K562 (cell line): ENCODE results near the gene USP2. TPM values are rescaled to one million over a fixed set of nuclear protein-coding genes. Genes with fewer than 3 reads are reported as not detected.

Experiments
- BRF1 ChIP-seq: IDR thresholded peaks from 3 replicates; pipeline ENCODE4 v1.6.1; 2011; ENCODE audit warnings: borderline replicate concordance, mild to moderate bottlenecking; ENCODE audit not compliant: insufficient read length; ENCODE audit errors: extremely low read depth
- CEBPG ChIP-seq, 3 experiments: fragments of 200-800 bp in 1 of 3; sonication (Bioruptor generic) in 1 of 3; sonication (generic) in 1 of 3; formaldehyde crosslinking in 1 of 3; IDR thresholded peaks in 2 of 3; conservative IDR thresholded peaks in 1 of 3; 2 replicates each; pipeline versions ENCODE4 v1.6.1 to v1.8.0; 2016 to 2022; ENCODE audit warnings: missing compliant biosample characterization in 2 of 3, missing genetic modification characterization in 2 of 3, mild to moderate bottlenecking in 1 of 3, missing genetic modification reagents in 1 of 3
- CHD2 ChIP-seq: IDR thresholded peaks from 2 replicates; pipeline ENCODE4 v1.6.1; 2011; ENCODE audit warnings: low read depth, low read length
- ELK1 ChIP-seq: sonication (generic); formaldehyde crosslinking; IDR thresholded peaks from 2 replicates; pipeline ENCODE4 v1.8.1; 2022; ENCODE audit warnings: missing genetic modification reagents
- FOXK2 ChIP-seq, 2 experiments: fragments of 450-650 bp; IDR thresholded peaks in 1 of 2; conservative IDR thresholded peaks in 1 of 2; 2 replicates each; pipeline ENCODE4 v1.6.1; 2016; ENCODE audit warnings: low read depth in 2 of 2, mild to moderate bottlenecking in 1 of 2
- GATA2 ChIP-seq: sonication (generic); formaldehyde crosslinking; IDR thresholded peaks from 2 replicates; pipeline ENCODE4 v1.4.0; 2020; ENCODE audit warnings: mild to moderate bottlenecking, missing genetic modification reagents
- HDAC6 ChIP-seq: IDR thresholded peaks from 2 replicates; pipeline ENCODE4 v1.6.1; 2012; ENCODE audit warnings: low read depth, mild to moderate bottlenecking, control low read depth, inconsistent platforms, low read length, moderate library complexity
- LCOR ChIP-seq: sonication (generic); formaldehyde crosslinking; IDR thresholded peaks from 2 replicates; pipeline ENCODE4 v1.8.0; 2022; ENCODE audit warnings: mild to moderate bottlenecking, missing genetic modification reagents
- MTA3 ChIP-seq: fragments of 450-650 bp; formaldehyde crosslinking; IDR thresholded peaks from 2 replicates; pipeline ENCODE4 v1.6.1; 2017; ENCODE audit warnings: mild to moderate bottlenecking, borderline replicate concordance
- NR2C1 ChIP-seq, 2 experiments: fragments of 450-650 bp; IDR thresholded peaks; 2 replicates each; pipeline ENCODE4 v1.6.1; 2017; ENCODE audit warnings: mild to moderate bottlenecking in 2 of 2, antibody characterized with exemption in 1 of 2, inconsistent platforms in 1 of 2, missing compliant biosample characterization in 1 of 2, missing genetic modification characterization in 1 of 2
- NR2F6 ChIP-seq: fragments of 450-650 bp; formaldehyde crosslinking; IDR thresholded peaks from 2 replicates; pipeline ENCODE4 v1.4.0; 2020; ENCODE audit warnings: mild to moderate bottlenecking
- SMARCA5 ChIP-seq: fragments of 450-650 bp; IDR thresholded peaks from 2 replicates; pipeline ENCODE4 v1.6.1; 2016
- SNAPC5 ChIP-seq: fragments of 250-450 bp; sonication (Bioruptor Pico); IDR thresholded peaks from 2 replicates; pipeline ENCODE4 v1.8.0; 2021; ENCODE audit warnings: moderate library complexity, mild to moderate bottlenecking, inconsistent platforms
- SNIP1 ChIP-seq: fragments of 450-650 bp; IDR thresholded peaks from 2 replicates; pipeline ENCODE4 v1.7.1; 2017; ENCODE audit warnings: low read depth, mild to moderate bottlenecking
- YBX1 ChIP-seq: fragments of 450-650 bp; IDR thresholded peaks from 2 replicates; pipeline ENCODE4 v1.7.1; 2016; ENCODE audit warnings: mild to moderate bottlenecking
- ZEB2 ChIP-seq: fragments of 450-650 bp; IDR thresholded peaks from 2 replicates; pipeline ENCODE4 v1.6.1; 2016
- ZNF146 ChIP-seq: IDR thresholded peaks from one replicate; pipeline ENCODE4 v1.6.1; 2018; ENCODE audit warnings: missing compliant biosample characterization; ENCODE audit not compliant: unreplicated experiment
- ZNF239 ChIP-seq: fragments of 250-450 bp; sonication (Bioruptor Pico); IDR thresholded peaks from 2 replicates; pipeline ENCODE4 v1.4.0; 2020; ENCODE audit warnings: mild to moderate bottlenecking
- ZNF384 ChIP-seq: IDR thresholded peaks from 2 replicates; pipeline ENCODE4 v1.6.1; 2012; ENCODE audit warnings: low read depth, low read length, improper control_type of control experiment
- ZNF780A ChIP-seq: fragments of 250-450 bp; sonication (Bioruptor Pico); IDR thresholded peaks from 2 replicates; pipeline ENCODE4 v1.5.0; 2021; ENCODE audit warnings: mild to moderate bottlenecking
- polyA plus RNA-seq, 8 experiments: library from polyadenylated mRNA; depleted of rRNA in 4 of 8; stranded (reverse) in 5 of 8; unstranded in 3 of 8; fragments of >200 nt; fragmentation: Nextera tagmentation in 2 of 8; fragmentation: Illumina TruSeq in 1 of 8; extraction: Ambion mirVana in 2 of 8; extraction: Trizol in 1 of 8; gene quantifications; 2 replicates each; pipeline versions ENCODE4 v1.2.1 to v1.2.3, GENCODE V29; 2011 to 2014; ENCODE audit warnings: inconsistent platforms in 1 of 8, missing spikeins in 1 of 8
- total RNA-seq, 7 experiments: library from RNA; depleted of rRNA in 6 of 7; stranded (reverse); fragments of >200 nt in 6 of 7; fragmentation: Illumina TruSeq in 2 of 7; extraction: Trizol in 2 of 7; gene quantifications; 2 replicates each; pipeline versions ENCODE4 v1.2.1 to v1.2.3, GENCODE V29; 2011 to 2021; ENCODE audit warnings: low replicate concordance in 1 of 7
- TF ChIP-seq, protein P1 (sequence below), 3 experiments: fragments of 200-800 bp in 1 of 3; sonication (Bioruptor generic) in 1 of 3; sonication (generic) in 1 of 3; formaldehyde crosslinking in 1 of 3; IDR thresholded peaks; 2 replicates each; pipeline versions ENCODE4 v1.6.1 to v1.8.0; 2016 to 2022; ENCODE audit warnings: mild to moderate bottlenecking in 2 of 3, missing compliant biosample characterization in 2 of 3, missing genetic modification characterization in 2 of 3, missing genetic modification reagents in 1 of 3
- TF ChIP-seq, protein P2 (sequence below): fragments of 450-650 bp; formaldehyde crosslinking; IDR thresholded peaks from 2 replicates; pipeline ENCODE4 v1.4.0; 2022; ENCODE audit warnings: missing genetic modification characterization

Gene USP2
- total and polyA plus RNA-seq, 9 of the 15 experiments (the other 6 are each of a cell fraction or from before 2014, with no cell fraction given), result 2.8 to 16.9 (median 3.9) TPM

- TF ChIP-seq, protein P1, sequence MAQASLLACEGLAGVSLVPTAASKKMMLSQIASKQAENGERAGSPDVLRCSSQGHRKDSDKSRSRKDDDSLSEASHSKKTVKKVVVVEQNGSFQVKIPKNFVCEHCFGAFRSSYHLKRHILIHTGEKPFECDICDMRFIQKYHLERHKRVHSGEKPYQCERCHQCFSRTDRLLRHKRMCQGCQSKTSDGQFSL (CRISPR knock-in tag; IDR thresholded peaks at IDR 0.05), result peak; percentile 71; the same call in 1 of the 2 replicates
- TF ChIP-seq, protein P1 (tag; IDR thresholded peaks at IDR 0.05), result no peak
- TF ChIP-seq ZNF146 (CRISPR knock-in tag), result no peak
- no peak for TF ChIP-seq SMARCA5
- TF ChIP-seq LCOR (CRISPR knock-in tag), result no peak
- no peak for TF ChIP-seq GATA2 (CRISPR knock-in tag)
- no peak for TF ChIP-seq CHD2
- TF ChIP-seq ZNF780A (CRISPR knock-in tag), result no peak
- no peak for TF ChIP-seq ELK1 (CRISPR knock-in tag)
- no peak for TF ChIP-seq ZEB2
- TF ChIP-seq NR2F6 (CRISPR knock-in tag), result no peak
- no peak; the same call in 1 of the 2 replicates for TF ChIP-seq ZNF239
- TF ChIP-seq CEBPG (CRISPR knock-in tag; IDR thresholded peaks at IDR 0.05), result no peak
- TF ChIP-seq CEBPG (tag; conservative IDR thresholded peaks at IDR 0.05 in 1 of 2, IDR thresholded peaks at IDR 0.05 in 1 of 2), result no peak
- TF ChIP-seq, protein P2, sequence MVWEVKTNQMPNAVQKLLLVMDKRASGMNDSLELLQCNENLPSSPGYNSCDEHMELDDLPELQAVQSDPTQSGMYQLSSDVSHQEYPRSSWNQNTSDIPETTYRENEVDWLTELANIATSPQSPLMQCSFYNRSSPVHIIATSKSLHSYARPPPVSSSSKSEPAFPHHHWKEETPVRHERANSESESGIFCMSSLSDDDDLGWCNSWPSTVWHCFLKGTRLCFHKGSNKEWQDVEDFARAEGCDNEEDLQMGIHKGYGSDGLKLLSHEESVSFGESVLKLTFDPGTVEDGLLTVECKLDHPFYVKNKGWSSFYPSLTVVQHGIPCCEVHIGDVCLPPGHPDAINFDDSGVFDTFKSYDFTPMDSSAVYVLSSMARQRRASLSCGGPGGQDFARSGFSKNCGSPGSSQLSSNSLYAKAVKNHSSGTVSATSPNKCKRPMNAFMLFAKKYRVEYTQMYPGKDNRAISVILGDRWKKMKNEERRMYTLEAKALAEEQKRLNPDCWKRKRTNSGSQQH, result no peak
- TF ChIP-seq ZNF384, result no peak
- peak; percentile 44; the same call in 1 of the 2 replicates for TF ChIP-seq MTA3
- no peak for TF ChIP-seq NR2C1 (IDR thresholded peaks at IDR 0.05)
- no peak; the same call in 1 of the 2 replicates for TF ChIP-seq NR2C1 (tag; IDR thresholded peaks at IDR 0.05)
- no peak for TF ChIP-seq SNIP1
- TF ChIP-seq HDAC6, result no peak
- TF ChIP-seq YBX1, result no peak
- TF ChIP-seq BRF1, result no peak
- 0 out of 4 replicates have a peak, but pooled peaks of 1 of the 2 experiments have one; percentile 33 for TF ChIP-seq FOXK2 (conservative IDR thresholded peaks at IDR 0.05 in 1 of 2, IDR thresholded peaks at IDR 0.05 in 1 of 2; ENCODE audit: low read depth in 2 of 2)
- no peak for TF ChIP-seq SNAPC5 (CRISPR knock-in tag)
Observed at GRCh38 chr11:119318240-119319135, 63.0 kb downstream of the USP2 start (continued).
